Mesenchymal stem cell (in vitro differentiated cells and primary cell): ENCODE measurements around the gene SEPTIN2.

ENCODE experiments used
- DNase-seq: peaks from one replicate; pipeline ENCODE4 v3.0.0-alpha.2; 2013
- H2AFZ ChIP-seq: one replicate; pipeline ENCODE4 v1.6.1; 2013; ENCODE audit warnings: low read depth, mild to moderate bottlenecking, control low read depth, inconsistent platforms, low read length, moderate library complexity
- H2AK5ac ChIP-seq: 2 replicates; pipeline ENCODE4 v1.6.1; 2013; ENCODE audit warnings: low read length, moderate library complexity, mild to moderate bottlenecking, inconsistent platforms; ENCODE audit not compliant: severe bottlenecking
- H2BK120ac ChIP-seq: one replicate; pipeline ENCODE4 v1.6.1; 2013; ENCODE audit warnings: low read depth, mild to moderate bottlenecking, inconsistent platforms, low read length, moderate library complexity
- H2BK12ac ChIP-seq, 2 experiments: one replicate each; pipeline ENCODE4 v1.6.1; 2013; ENCODE audit warnings: inconsistent platforms in 2 of 2, low read length in 2 of 2, mild to moderate bottlenecking in 2 of 2, moderate library complexity in 2 of 2, control low read depth in 1 of 2
- H2BK15ac ChIP-seq: one replicate; pipeline ENCODE4 v1.6.1; 2013; ENCODE audit warnings: mild to moderate bottlenecking, low read depth, inconsistent platforms; ENCODE audit not compliant: poor library complexity, severe bottlenecking
- H2BK5ac ChIP-seq: 2 replicates; pipeline ENCODE4 v1.6.1; 2013; ENCODE audit warnings: low read depth, mild to moderate bottlenecking, low read length, control low read depth, inconsistent platforms; ENCODE audit not compliant: poor library complexity, severe bottlenecking
- H3K14ac ChIP-seq, 2 experiments: one replicate each; pipeline ENCODE4 v1.6.1; 2013; ENCODE audit warnings: inconsistent platforms in 2 of 2, low read length in 2 of 2, control low read depth in 1 of 2, mild to moderate bottlenecking in 1 of 2, moderate library complexity in 1 of 2
- H3K18ac ChIP-seq, 2 experiments: one replicate each; pipeline ENCODE4 v1.6.1; 2013; ENCODE audit warnings: inconsistent platforms in 2 of 2, low read length in 2 of 2, control low read depth in 1 of 2, low read depth in 1 of 2, mild to moderate bottlenecking in 1 of 2
- H3K23ac ChIP-seq, 2 experiments: one replicate each; pipeline ENCODE4 v1.6.1; 2013; ENCODE audit warnings: inconsistent platforms in 2 of 2, low read length in 2 of 2, mild to moderate bottlenecking in 2 of 2, moderate library complexity in 2 of 2, control low read depth in 1 of 2
- H3K27ac ChIP-seq: 2 replicates; pipeline ENCODE4 v1.5.1; 2013; ENCODE audit warnings: mild to moderate bottlenecking, moderate library complexity, low read length, control low read depth, inconsistent platforms; ENCODE audit not compliant: poor library complexity, severe bottlenecking
- H3K27me3 ChIP-seq, 2 experiments: 2 replicates each; pipeline versions ENCODE4 v1.6.1 to v1.7.0; 2013; ENCODE audit warnings: low read length in 2 of 2, mild to moderate bottlenecking in 2 of 2, moderate library complexity in 2 of 2, control low read depth in 1 of 2, inconsistent platforms in 1 of 2; ENCODE audit not compliant: control insufficient read depth in 1 of 2, insufficient read depth in 1 of 2
- H3K36me3 ChIP-seq, 2 experiments: 2 replicates each; pipeline versions ENCODE4 v1.6.1 to v1.7.0; 2013; ENCODE audit warnings: low read length in 2 of 2, control low read depth in 1 of 2, inconsistent platforms in 1 of 2, low read depth in 1 of 2, mild to moderate bottlenecking in 1 of 2; ENCODE audit not compliant: insufficient read depth in 2 of 2, control insufficient read depth in 1 of 2
- H3K4ac ChIP-seq, 2 experiments: one replicate each; pipeline ENCODE4 v1.6.1; 2013; ENCODE audit warnings: inconsistent platforms in 2 of 2, low read length in 2 of 2, mild to moderate bottlenecking in 2 of 2, moderate library complexity in 2 of 2, control low read depth in 1 of 2, low read depth in 1 of 2
- H3K4me1 ChIP-seq: 2 replicates; pipeline ENCODE4 v1.6.1; 2013; ENCODE audit warnings: low read depth, low read length, control low read depth; ENCODE audit not compliant: control insufficient read depth, insufficient read depth
- H3K4me2 ChIP-seq: 2 replicates; pipeline ENCODE4 v1.6.1; 2013; ENCODE audit warnings: low read length, mild to moderate bottlenecking, inconsistent platforms; ENCODE audit not compliant: poor library complexity, severe bottlenecking
- H3K4me3 ChIP-seq, 2 experiments: 2 replicates each; pipeline versions ENCODE4 v1.5.1 to v1.7.0; 2013; ENCODE audit warnings: low read length in 2 of 2, mild to moderate bottlenecking in 2 of 2, control low read depth in 1 of 2, low read depth in 1 of 2; ENCODE audit not compliant: insufficient read depth in 1 of 2
- H3K79me1 ChIP-seq: replicated peaks from 2 replicates; pipeline ENCODE4 v1.6.1; 2013; ENCODE audit warnings: mild to moderate bottlenecking, control low read depth, low read length, inconsistent platforms; ENCODE audit not compliant: poor library complexity, severe bottlenecking
- H3K9ac ChIP-seq: 2 replicates; pipeline ENCODE4 v1.7.0; 2013; ENCODE audit warnings: mild to moderate bottlenecking, low read length, moderate library complexity
- H3K9me3 ChIP-seq: 2 replicates; pipeline ENCODE4 v1.7.0; 2013; ENCODE audit warnings: mild to moderate bottlenecking, low read length; ENCODE audit not compliant: control insufficient read depth
- H4K8ac ChIP-seq: one replicate; pipeline ENCODE4 v1.6.1; 2013; ENCODE audit warnings: inconsistent platforms, mild to moderate bottlenecking, low read length, moderate library complexity
- H4K91ac ChIP-seq: one replicate; pipeline ENCODE4 v1.6.1; 2013; ENCODE audit warnings: mild to moderate bottlenecking, low read length, inconsistent platforms
- WGBS: methylation state at CpG from one replicate; pipeline ENCODE4 v1.1.7; 2013; ENCODE audit warnings: mixed read lengths; 5-methylcytosine and 5-hydroxymethylcytosine counted together

SEPTIN2 gene

DNA sequence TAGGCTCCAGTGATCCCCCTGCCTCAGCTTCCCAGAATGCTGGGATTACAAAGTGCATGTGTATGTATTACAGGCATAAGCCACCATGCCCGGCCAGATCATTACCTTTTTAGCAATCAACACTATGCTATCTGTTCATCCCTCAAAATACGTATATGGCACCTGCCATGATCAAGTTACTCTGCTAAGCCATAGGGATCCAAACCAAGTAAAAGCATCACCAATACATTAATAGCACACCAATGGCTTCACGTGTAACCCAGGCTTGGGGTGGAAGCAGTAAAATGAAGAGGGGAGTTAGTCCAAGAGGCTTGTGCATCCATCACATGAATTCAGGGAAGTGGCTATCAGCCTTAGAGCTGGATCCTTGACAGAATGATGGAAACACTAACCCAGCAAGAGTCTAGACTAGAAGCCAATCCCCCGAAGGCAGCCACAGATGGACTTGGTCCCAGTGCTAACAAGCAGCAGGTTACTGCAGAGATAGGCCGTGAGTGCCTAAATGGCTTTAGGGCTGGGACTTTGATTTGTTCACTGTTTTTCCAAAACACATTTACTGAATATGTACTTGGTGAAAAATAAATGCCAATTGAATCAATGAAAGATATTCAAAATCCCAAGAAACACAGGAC lies 11.6 kb upstream of the SEPTIN2 start:
- Histone ChIP-seq H4K8ac (no peak overlapping the region), H3K23ac (no peak overlapping the region), H2BK12ac (no peak overlapping the region), H3K4me3 (no peak overlapping the region), H2BK5ac (no peak overlapping the region), H3K4me1 (peaks cover 17% of the 10 kb centered on the region), H2BK120ac (no peak overlapping the region), H2AFZ (no peak overlapping the region), H4K91ac (no peak overlapping the region), H3K9ac (no peak overlapping the region), H3K27ac (no peak overlapping the region), H3K4me2 (no peak overlapping the region), H2BK15ac (no peak overlapping the region), H3K18ac (no peak overlapping the region), H3K79me1 (no peaks in the 10 kb centered on the region), H3K27me3 (no peaks in the 10 kb centered on the region), H3K4ac (no peak overlapping the region), H3K14ac (no peak overlapping the region), H3K9me3 (no peaks in the 10 kb centered on the region), H2AK5ac (no peak overlapping the region), H3K36me3 (peaks cover 0 to 2% of the 10 kb centered on the region in 2 experiments)
- WGBS, result 95% methylated on average over 5 of the region's 5 CpGs
- DNase-seq, result no peak

DNA sequence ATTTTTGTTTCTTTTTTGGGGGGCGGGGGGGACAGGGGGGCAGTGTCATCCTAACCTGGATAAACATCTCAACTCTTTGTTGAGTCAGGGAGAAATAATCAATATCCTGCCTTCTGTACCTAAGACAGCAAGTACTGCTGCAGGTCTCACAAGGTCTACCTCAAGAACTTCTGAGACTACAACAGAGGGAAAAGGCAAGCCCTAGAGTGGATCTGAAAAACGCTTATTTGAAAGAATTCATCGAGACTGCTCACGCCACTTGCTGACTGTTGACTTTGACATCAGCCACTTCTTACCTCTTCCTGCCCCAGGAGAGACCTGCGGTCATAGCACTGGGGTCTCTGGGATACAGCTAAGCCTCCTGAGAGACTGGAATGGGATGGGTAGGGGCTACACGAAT lies 8.7 kb upstream of the SEPTIN2 start:
- no peak overlapping the region for H3K9ac ChIP-seq
- H2BK120ac ChIP-seq, result no peak overlapping the region
- H3K27me3 ChIP-seq, result no peaks in the 10 kb centered on the region
- H2AFZ ChIP-seq, result no peak overlapping the region
- no peak overlapping the region for H3K14ac ChIP-seq
- no peaks in the 10 kb centered on the region for H3K79me1 ChIP-seq
- H4K91ac ChIP-seq, result no peak overlapping the region
- H2BK15ac ChIP-seq, result no peak overlapping the region
- DNase-seq, result no peak
- no peak overlapping the region for H3K23ac ChIP-seq
- no peak overlapping the region for H2BK12ac ChIP-seq
- peaks cover 0 to 2% of the 10 kb centered on the region in 2 experiments for H3K36me3 ChIP-seq
- no peak overlapping the region for H3K18ac ChIP-seq
- 100% methylated on average over 3 of the region's 6 CpGs for WGBS
- no peak overlapping the region for H3K4me3 ChIP-seq
- no peak overlapping the region for H3K4ac ChIP-seq
- H4K8ac ChIP-seq, result no peak overlapping the region
- H2AK5ac ChIP-seq, result peak overlapping the region; percentile 23
- H2BK5ac ChIP-seq, result no peak overlapping the region
- H3K9me3 ChIP-seq, result no peaks in the 10 kb centered on the region
- no peak overlapping the region for H3K27ac ChIP-seq
- peaks cover 18% of the 10 kb centered on the region for H3K4me1 ChIP-seq
- no peak overlapping the region for H3K4me2 ChIP-seq

- H3K9ac ChIP-seq, result no peak overlapping the region
- H2AK5ac ChIP-seq, result no peak overlapping the region
- no peak overlapping the region for H3K18ac ChIP-seq
- H3K14ac ChIP-seq, result no peak overlapping the region
- no peaks in the 10 kb centered on the region for H3K9me3 ChIP-seq
- no peak overlapping the region for H2BK12ac ChIP-seq
- H2BK5ac ChIP-seq, result no peak overlapping the region
- peaks cover 17% of the 10 kb centered on the region for H3K4me1 ChIP-seq
- no peaks in the 10 kb centered on the region for H3K27me3 ChIP-seq
- peak overlapping the region; percentile 14 for H3K27ac ChIP-seq
- H3K4me2 ChIP-seq, result no peak overlapping the region
- no peaks in the 10 kb centered on the region for H3K79me1 ChIP-seq
- no peak overlapping the region for H4K8ac ChIP-seq
- no peak overlapping the region for H2BK15ac ChIP-seq
- H3K23ac ChIP-seq, result no peak overlapping the region
- no peak overlapping the region for H2BK120ac ChIP-seq
- no peak for DNase-seq
- no peak overlapping the region for H3K4ac ChIP-seq
- H2AFZ ChIP-seq, result no peak overlapping the region
- H4K91ac ChIP-seq, result no peak overlapping the region
- H3K36me3 ChIP-seq, result peaks cover 0 to 2% of the 10 kb centered on the region in 2 experiments
- H3K4me3 ChIP-seq, result no peak overlapping the region
- 98% methylated on average over 4 of the region's 5 CpGs for WGBS
These were observed 7.5 kb upstream of the SEPTIN2 start for GRCh38 chr2:241308267-241308666.

DNA sequence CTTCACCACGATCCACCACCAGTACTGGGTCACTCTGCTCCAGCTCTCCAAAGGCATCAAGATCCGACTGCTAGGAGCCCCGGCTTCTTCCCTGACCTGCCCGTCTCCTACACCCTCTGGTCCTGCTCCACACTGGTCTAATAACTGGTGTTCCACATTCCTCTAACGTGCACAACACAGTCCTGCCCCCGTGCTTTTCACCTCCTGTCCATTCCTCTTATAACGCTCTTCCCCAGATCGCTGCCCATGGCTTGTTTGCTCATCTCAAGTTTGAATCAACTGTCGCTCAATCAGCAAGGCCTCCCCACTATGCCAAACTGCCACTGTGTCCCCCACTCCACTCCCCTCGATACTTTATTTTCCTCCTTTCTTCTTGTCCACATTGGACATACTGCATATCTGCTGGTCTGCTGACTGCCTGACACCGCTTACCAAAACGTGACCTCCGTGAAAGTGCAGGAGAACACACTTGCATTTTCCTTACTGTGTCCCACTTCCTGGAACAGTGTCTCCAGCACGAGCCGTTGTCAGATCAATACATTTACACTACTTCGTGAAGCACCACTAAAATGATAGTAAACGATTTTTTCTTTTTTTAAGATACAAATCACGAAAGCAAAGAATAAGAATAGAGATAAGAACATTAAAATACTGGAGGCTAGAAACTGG lies 6.8 kb upstream of the SEPTIN2 start:
- H2AK5ac ChIP-seq, result peak overlapping the region; percentile 4
- H2AFZ ChIP-seq, result no peak overlapping the region
- H3K9ac ChIP-seq, result no peak overlapping the region
- H3K9me3 ChIP-seq, result no peaks in the 10 kb centered on the region
- no peak overlapping the region for H2BK120ac ChIP-seq
- no peak overlapping the region for H3K18ac ChIP-seq
- H2BK12ac ChIP-seq, result no peak overlapping the region
- no peak overlapping the region for H2BK5ac ChIP-seq
- WGBS, result 94% methylated on average over 13 of the region's 18 CpGs
- H3K4me2 ChIP-seq, result no peak overlapping the region
- no peak overlapping the region for H3K4ac ChIP-seq
- H4K8ac ChIP-seq, result no peak overlapping the region
- no peak overlapping the region for H3K14ac ChIP-seq
- peaks cover 17% of the 10 kb centered on the region for H3K4me1 ChIP-seq
- H3K27ac ChIP-seq, result no peak overlapping the region
- H2BK15ac ChIP-seq, result no peak overlapping the region
- no peaks in the 10 kb centered on the region for H3K27me3 ChIP-seq
- H3K4me3 ChIP-seq, result no peak overlapping the region
- no peak overlapping the region for H4K91ac ChIP-seq
- no peak for DNase-seq
- peaks cover 0 to 2% of the 10 kb centered on the region in 2 experiments for H3K36me3 ChIP-seq
- H3K79me1 ChIP-seq, result no peaks in the 10 kb centered on the region
- H3K23ac ChIP-seq, result no peak overlapping the region
